ENCODE measurements around the gene LRRC36. TPM values are rescaled to one million over a fixed set of nuclear protein-coding genes. Genes with fewer than 3 reads are reported as not detected.

The LRRC36 gene
- polyA plus RNA-seq, 1 donor (not counting 4 experiments of a cell fraction or from before 2014, with no cell fraction given), result not detected

GRCh38 chr16:67302076-67302475 is 24.5 kb upstream of the LRRC36 start:
- Histone ChIP-seq H4K20me1 (ENCODE audit: control insufficient read depth, extremely low read depth, insufficient read depth, low read length) (no peaks in the 10 kb centered on the region), H2AFZ (ENCODE audit: control insufficient read depth, low read length) (no peak overlapping the region), H3K79me2 (ENCODE audit: control insufficient read depth, insufficient read depth, low read length) (no peaks in the 10 kb centered on the region), H3K27me3 (ENCODE audit: control insufficient read depth, extremely low read depth, insufficient read depth, low read length) (peaks cover 19% of the 10 kb centered on the region), H3K27ac (ENCODE audit: control insufficient read depth, insufficient read depth, low read length) (no peak overlapping the region), H3K4me1 (ENCODE audit: control insufficient read depth, extremely low read depth, insufficient read depth, low read length) (no peaks in the 10 kb centered on the region), H3K9me1 (ENCODE audit: control insufficient read depth, extremely low read depth, insufficient read depth, low read length) (no peaks in the 10 kb centered on the region), H3K9me3 (ENCODE audit: control insufficient read depth, low read depth, low read length) (no peaks in the 10 kb centered on the region), H3K36me3 (ENCODE audit: control insufficient read depth in 2 of 2, extremely low read depth in 1 of 2, insufficient read depth in 2 of 2, low read length in 2 of 2) (no peaks in the 10 kb centered on the region), H3K4me2 (ENCODE audit: control insufficient read depth, extremely low read depth, insufficient read depth, low read depth, low read length) (no peak overlapping the region), H3K9ac (ENCODE audit: control insufficient read depth, extremely low read depth, insufficient read depth, low read length) (no peak overlapping the region), H3K4me3 (ENCODE audit: control insufficient read depth in 2 of 3, extremely low read depth in 1 of 3, insufficient read depth in 2 of 3, low read depth in 1 of 3, low read length in 3 of 3) (no peak overlapping the region)
- dilution Hi-C loops (cut with MboI; ENCODE audit: extremely low pct_ligation_motif_present, low sequenced_read_pairs), result no loop called here
- no peak for DNase-seq (ENCODE audit: low read depth, low spot score)
- TF ChIP-seq EZH2 (IDR thresholded peaks at IDR 0.05; ENCODE audit: low read length) (no peak), CTCF (optimal IDR thresholded peaks at IDR 0.05 in 1 of 3, IDR thresholded peaks at IDR 0.05 in 1 of 3, conservative IDR thresholded peaks at IDR 0.05 in 1 of 3; ENCODE audit: extremely low read depth in 1 of 3, insufficient read depth in 2 of 3, low read length in 3 of 3) (no peak)
- FAIRE-seq, result no peak

GRCh38 chr16:67302970-67303369 is 23.6 kb upstream of the LRRC36 start:
- no peak for TF ChIP-seq EZH2 (IDR thresholded peaks at IDR 0.05; ENCODE audit: low read length)
- no peak for TF ChIP-seq CTCF (optimal IDR thresholded peaks at IDR 0.05 in 1 of 3, IDR thresholded peaks at IDR 0.05 in 1 of 3, conservative IDR thresholded peaks at IDR 0.05 in 1 of 3; ENCODE audit: extremely low read depth in 1 of 3, insufficient read depth in 2 of 3, low read length in 3 of 3)
- H3K27me3 ChIP-seq (ENCODE audit: control insufficient read depth, extremely low read depth, insufficient read depth, low read length), result peaks cover 18% of the 10 kb centered on the region
- no peak overlapping the region for H3K9ac ChIP-seq (ENCODE audit: control insufficient read depth, extremely low read depth, insufficient read depth, low read length)
- no peaks in the 10 kb centered on the region for H3K36me3 ChIP-seq (ENCODE audit: control insufficient read depth in 2 of 2, extremely low read depth in 1 of 2, insufficient read depth in 2 of 2, low read length in 2 of 2)
- H3K4me2 ChIP-seq (ENCODE audit: control insufficient read depth, extremely low read depth, insufficient read depth, low read depth, low read length), result no peak overlapping the region
- H4K20me1 ChIP-seq (ENCODE audit: control insufficient read depth, extremely low read depth, insufficient read depth, low read length), result no peaks in the 10 kb centered on the region
- no peak overlapping the region for H2AFZ ChIP-seq (ENCODE audit: control insufficient read depth, low read length)
- FAIRE-seq (no peak), DNase-seq (ENCODE audit: low read depth, low spot score) (no peak)
- H3K4me3 ChIP-seq (ENCODE audit: control insufficient read depth in 2 of 3, extremely low read depth in 1 of 3, insufficient read depth in 2 of 3, low read depth in 1 of 3, low read length in 3 of 3), result no peak overlapping the region
- H3K79me2 ChIP-seq (ENCODE audit: control insufficient read depth, insufficient read depth, low read length), result no peaks in the 10 kb centered on the region
- no peaks in the 10 kb centered on the region for H3K9me3 ChIP-seq (ENCODE audit: control insufficient read depth, low read depth, low read length)
- H3K9me1 ChIP-seq (ENCODE audit: control insufficient read depth, extremely low read depth, insufficient read depth, low read length), result no peaks in the 10 kb centered on the region
- dilution Hi-C loops (cut with MboI; ENCODE audit: extremely low pct_ligation_motif_present, low sequenced_read_pairs), result no loop called here
- H3K4me1 ChIP-seq (ENCODE audit: control insufficient read depth, extremely low read depth, insufficient read depth, low read length), result no peaks in the 10 kb centered on the region
- no peak overlapping the region for H3K27ac ChIP-seq (ENCODE audit: control insufficient read depth, insufficient read depth, low read length)

Measured in keratinocyte (primary cell).